Measurements from ENCODE around the gene DNAJB5. TPM values are rescaled to one million over a fixed set of nuclear protein-coding genes. Genes with fewer than 3 reads are reported as not detected.
"Not testable (repeated sequence)": the region's sequence is repeated elsewhere in the genome, so short reads cannot be mapped to it uniquely, and the experiment has no call there.

The DNAJB5 gene
- total RNA-seq: 1 to 10 TPM; 1.2 to 7.1 TPM
- long read RNA-seq: 0 reads

DNA sequence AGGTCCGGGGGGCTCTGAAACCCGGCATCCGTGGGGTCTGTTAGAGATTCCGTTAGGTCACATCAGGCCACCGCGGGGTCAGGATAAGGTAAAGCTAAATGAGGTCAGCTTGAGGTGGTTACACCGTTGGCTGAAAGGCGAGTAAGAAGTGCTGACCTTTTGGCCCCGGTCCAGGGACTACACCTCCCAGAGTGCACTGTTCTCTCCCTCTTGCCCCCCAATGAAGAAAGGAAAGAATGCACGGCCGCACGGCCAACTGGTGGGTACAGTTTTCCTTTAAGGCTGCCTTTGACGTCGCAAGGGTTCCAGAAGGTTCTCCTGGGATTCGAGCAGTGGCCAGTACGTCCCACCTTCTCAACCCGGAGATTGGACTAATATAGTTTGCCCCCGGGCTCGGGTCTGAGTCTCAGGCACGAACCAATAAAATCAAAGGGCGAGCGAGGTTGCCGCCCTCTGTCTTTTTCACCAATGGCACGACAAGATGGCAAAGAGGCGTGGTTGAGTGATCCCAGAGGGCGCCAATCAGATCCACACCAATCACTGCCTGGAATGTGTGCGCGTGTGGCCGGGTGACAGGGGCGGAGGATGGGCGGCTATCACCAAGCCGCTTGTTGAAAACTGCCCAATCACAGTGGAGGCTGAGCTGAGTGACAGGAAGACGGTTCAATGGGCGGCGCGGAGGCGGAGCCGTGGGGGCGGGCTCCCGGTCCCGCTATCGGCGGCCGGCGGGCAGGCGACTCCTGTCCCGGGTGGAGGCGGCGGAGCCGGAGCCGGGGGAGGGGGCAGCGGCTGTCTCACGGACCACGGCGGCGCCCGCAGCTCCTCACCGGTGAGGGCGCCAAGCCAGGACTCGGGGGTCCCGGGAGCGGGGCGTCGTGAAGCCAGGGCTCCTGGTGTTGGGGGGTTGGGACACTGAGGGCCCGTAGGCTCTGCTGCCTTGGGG lies at the start of gene DNAJB5:
TSS of gene DNAJB5 (plus strand) at position 743 of the 943 bp plus-strand sequence. CDS start 886 bp downstream, outside the sequence.
- intact Hi-C loops (cut with DNase I, micrococcal nuclease): no loop called here
- ATAC-seq: peak; percentile 96

DNA sequence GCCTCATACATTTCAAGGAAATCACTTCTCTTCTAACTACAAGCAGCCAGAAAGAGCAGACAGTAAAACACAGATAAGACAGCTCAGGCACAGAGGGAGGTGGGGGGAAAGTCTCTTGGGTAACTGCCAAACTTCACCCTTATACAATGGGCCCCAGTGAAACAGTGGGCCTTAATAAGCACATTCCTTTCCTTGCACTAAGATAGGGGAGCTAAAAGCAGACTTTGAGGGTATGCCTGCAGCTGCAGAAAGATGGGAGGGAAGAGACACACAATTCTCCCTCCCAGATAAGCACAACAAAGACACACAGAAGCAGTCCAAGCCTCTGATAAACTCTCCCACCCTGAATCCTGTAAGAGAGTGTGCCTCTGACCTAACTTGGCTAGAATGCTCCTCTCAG lies 49.6 kb upstream of the DNAJB5 start:
- ATAC-seq; intact Hi-C loops (cut with DNase I, micrococcal nuclease); DNase-seq: not testable (repeated sequence)

More for the DNA sequence above, at the start of gene DNAJB5:
- DNase-seq: peak; percentile 95 to 99

GRCh38 chr9:34948451-34948850 lies 41.1 kb upstream of the DNAJB5 start:
- intact Hi-C loops (cut with DNase I, micrococcal nuclease): no loop called here
- DNase-seq (no peak), ATAC-seq (peak; percentile 99)

- DNase-seq (no peak), ATAC-seq (no peak)
- intact Hi-C loops (cut with DNase I, micrococcal nuclease): no loop called here
These were observed 35.3 kb upstream of the DNAJB5 start for GRCh38 chr9:34954225-34954624.

DNA sequence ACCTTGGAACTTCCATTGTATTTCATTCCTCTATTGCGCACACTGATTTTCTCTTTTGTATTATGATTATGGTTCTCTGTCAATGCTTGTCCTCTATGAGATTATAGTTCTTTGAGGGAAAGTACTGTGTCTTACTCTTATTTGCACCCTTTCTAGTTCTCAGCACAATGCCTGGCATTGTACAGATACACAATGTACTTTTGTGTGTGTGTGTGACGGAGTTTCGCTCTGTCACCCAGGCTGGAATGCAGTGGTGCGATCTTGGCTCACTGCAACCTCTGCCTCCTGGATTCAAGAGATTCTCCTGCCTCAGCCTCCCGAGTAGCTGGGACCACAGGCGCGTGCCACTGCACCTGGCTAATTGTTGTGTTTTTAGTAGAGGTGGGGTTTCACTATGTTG lies 33.5 kb upstream of the DNAJB5 start:
- intact Hi-C loops (cut with DNase I, micrococcal nuclease); ATAC-seq; DNase-seq: not testable (repeated sequence)

DNA sequence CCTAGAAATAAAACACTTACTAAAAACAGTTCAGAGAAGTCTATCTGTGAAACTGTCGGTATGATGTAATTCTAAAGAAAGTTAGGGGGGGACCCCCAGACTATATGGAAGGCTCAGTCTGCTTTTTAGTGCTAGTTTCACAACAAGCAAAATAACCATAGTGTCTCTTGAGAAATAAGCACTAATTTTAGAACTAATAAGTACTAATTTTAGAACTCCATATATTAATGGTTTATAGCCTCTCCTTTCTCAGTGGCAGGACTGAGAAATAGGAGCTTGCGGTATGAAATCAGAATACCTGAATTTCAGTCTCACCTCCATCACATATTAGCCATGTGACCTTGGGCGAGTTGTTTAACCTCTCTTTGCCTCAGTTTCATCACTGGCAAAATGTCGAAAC lies 32.9 kb upstream of the DNAJB5 start:
- intact Hi-C loops (cut with DNase I, micrococcal nuclease): no loop called here
- DNase-seq: no peak

GRCh38 chr9:34957492-34958410 lies 31.8 kb upstream of the DNAJB5 start, which contains the start of gene PHF24:
Gene PHF24, plus strand, starts transcription at chr9:34958285. Its CDS starts 13,014 bp downstream, at chr9:34971299.
- no peak for DNase-seq
- peak; percentile 60 for ATAC-seq
- intact Hi-C loops (cut with DNase I, micrococcal nuclease): no loop called here

More for the DNA sequence above, 32.9 kb upstream of the DNAJB5 start:
- ATAC-seq: no peak

DNA sequence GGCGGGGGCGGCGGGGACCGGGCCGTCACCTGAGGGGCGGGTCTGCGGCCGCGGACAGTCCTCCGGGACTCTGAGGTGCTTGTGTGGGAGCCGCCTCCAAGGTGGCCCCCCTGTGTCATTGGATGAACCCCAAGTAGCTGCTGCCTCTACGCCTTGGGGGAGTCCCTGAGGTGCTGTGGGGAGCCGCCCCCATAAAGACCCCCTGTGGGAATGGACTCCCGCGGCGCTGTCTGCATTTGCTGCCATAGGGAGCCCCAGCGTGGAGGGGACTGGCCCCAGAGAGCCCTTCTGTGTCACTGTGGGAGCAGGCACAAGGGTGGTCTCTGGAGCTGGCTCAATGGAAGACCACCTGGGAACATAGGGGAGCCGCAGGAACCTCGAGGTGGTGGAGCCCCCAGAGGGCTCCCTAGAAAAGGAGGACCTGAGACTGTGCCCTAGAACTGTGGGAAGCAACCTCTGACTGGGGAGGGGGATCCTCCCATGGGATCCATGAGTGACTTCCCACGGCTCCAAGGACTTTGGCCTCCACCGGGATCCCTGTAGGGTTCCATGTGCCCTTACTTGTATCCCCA lies 31.0 kb upstream of the DNAJB5 start:
- intact Hi-C loops (cut with DNase I, micrococcal nuclease): no loop called here
- DNase-seq (no peak), ATAC-seq (no peak)

GRCh38 chr9:34959461-34959860 lies 30.1 kb upstream of the DNAJB5 start:
- DNase-seq: no peak
- intact Hi-C loops (cut with DNase I, micrococcal nuclease): no loop called here
- ATAC-seq: no peak

GRCh38 chr9:34961574-34962490 lies 27.7 kb upstream of the DNAJB5 start:
- DNase-seq (no peak), ATAC-seq (no peak)
- intact Hi-C loops (cut with DNase I, micrococcal nuclease): no loop called here

- DNase-seq: no peak
- intact Hi-C loops (cut with DNase I, micrococcal nuclease): no loop called here
These were observed 27.0 kb upstream of the DNAJB5 start for GRCh38 chr9:34962546-34962945.

GRCh38 chr9:34963552-34963951 lies 26.0 kb upstream of the DNAJB5 start:
- intact Hi-C loops (cut with DNase I, micrococcal nuclease): no loop called here
- DNase-seq (no peak), ATAC-seq (no peak)

More at GRCh38 chr9:34962546-34962945, 27.0 kb upstream of the DNAJB5 start:
- ATAC-seq: no peak

GRCh38 chr9:34964458-34964857 lies 25.1 kb upstream of the DNAJB5 start:
- intact Hi-C loops (cut with DNase I, micrococcal nuclease): no loop called here
- DNase-seq (no peak), ATAC-seq (no peak)

DNA sequence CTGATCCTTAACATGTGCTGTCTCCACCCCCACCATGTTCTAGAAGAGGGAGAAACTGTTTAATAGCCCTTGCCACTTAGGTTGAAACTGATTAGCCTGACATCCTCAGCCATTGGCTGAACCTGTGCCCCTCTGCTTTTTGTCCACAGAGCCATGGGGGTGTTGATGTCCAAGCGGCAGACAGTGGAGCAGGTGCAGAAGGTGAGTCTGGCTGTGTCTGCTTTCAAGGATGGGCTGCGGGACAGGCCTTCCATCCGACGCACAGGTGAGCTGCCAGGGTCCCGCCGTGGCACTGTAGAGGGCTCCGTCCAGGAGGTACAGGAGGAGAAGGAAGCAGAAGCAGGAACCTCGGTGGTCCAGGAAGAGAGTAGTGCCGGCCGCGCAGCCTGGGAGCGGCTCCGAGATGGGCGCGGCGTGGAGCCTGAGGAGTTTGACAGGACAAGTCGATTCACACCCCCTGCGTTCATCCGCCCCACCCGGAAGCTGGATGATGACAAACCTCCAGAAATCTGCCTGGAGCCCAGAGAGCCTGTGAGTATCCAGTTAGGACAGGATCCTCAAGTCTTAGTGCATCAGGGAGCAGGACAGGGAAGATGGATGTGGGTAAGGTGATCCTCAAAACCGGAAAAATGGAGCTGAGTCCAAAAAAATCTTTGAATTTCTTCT lies 18.3 kb upstream of the DNAJB5 start:
- ATAC-seq: no peak
- intact Hi-C loops (cut with DNase I, micrococcal nuclease): no loop called here
- no peak for DNase-seq

DNA sequence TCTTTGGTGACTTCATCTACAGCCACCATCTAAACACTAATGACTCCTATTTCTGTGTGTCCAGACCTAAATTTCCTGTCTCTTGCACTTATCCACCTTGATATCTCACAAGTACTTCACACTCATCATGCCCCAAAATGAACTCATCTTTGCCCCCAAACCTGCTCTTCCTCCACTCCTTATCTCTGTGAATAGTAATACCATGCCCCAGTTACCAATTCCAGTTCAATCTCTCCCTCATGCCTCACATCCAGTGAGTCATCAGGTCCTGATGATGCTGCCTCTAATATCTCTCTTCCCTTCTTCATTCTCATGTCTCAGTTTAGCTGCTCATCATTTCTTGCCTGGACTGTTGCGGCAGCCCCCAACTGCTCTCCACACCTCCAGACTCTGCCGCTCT lies 14.9 kb upstream of the DNAJB5 start:
- DNase-seq (no peak), ATAC-seq (no peak)
- intact Hi-C loops (cut with DNase I, micrococcal nuclease): no loop called here

DNA sequence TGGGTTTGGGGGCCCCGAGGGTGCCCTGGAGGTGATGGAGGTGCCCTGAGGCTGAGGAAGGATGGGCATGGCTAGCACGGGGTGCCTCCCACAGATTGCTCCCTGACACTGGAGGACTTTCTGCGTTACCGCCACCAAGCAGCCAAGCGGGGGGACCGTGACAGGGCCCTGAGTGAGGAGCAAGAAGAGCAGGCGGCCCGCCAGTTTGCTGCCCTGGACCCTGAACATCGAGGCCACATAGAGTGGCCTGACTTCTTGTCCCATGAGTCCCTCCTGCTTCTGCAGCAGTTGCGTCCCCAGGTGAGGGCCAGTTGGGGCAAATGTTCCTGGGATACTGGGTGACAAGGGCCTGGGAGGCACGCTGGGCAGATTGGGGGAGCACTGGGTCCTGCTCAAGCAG lies 13.1 kb upstream of the DNAJB5 start:
- no peak for ATAC-seq
- intact Hi-C loops (cut with DNase I, micrococcal nuclease): no loop called here

GRCh38 chr9:34976992-34977391 lies 12.6 kb upstream of the DNAJB5 start:
- ATAC-seq (no peak), DNase-seq (no peak)
- intact Hi-C loops (cut with DNase I, micrococcal nuclease): no loop called here

More for the DNA sequence above, 13.1 kb upstream of the DNAJB5 start:
- DNase-seq: no peak

Data from left colon (tissue), 2 donors.